Activated CD4-positive, alpha-beta T cell treated with anti-CD3 and anti-CD28 coated beads, Interleukin-2, Interleukin-6, amounts not matched to agents 100 ng/mL and 50 ng/mL, durations not matched to agents 16 hours and 8 hours (primary cell): ENCODE measurements around the gene ZNF701.
A peak's percentile ranks its signal among the peaks of the same experiment; 100 is the strongest.
"Not testable (repeated sequence)": the region's sequence is repeated elsewhere in the genome, so short reads cannot be mapped to it uniquely, and the experiment has no call there.

Experiments used
- DNase-seq: peaks from one replicate; pipeline ENCODE4 v3.0.0-alpha.2; 2020

ZNF701 gene

GRCh38 chr19:52567921-52568320, 2.2 kb upstream of the ZNF701 start:
- no peak for DNase-seq

GRCh38 chr19:52569638-52569999, 468 bp upstream of the ZNF701 start:
- DNase-seq: not testable (repeated sequence)

GRCh38 chr19:52584736-52585440, 14.8 kb downstream of the ZNF701 start:
- DNase-seq: no peak

- no peak for DNase-seq
Measured at GRCh38 chr19:52585604-52586003, 15.5 kb downstream of the ZNF701 start.

- DNase-seq: no peak
Measured at GRCh38 chr19:52590728-52591127, 20.6 kb downstream of the ZNF701 start.

- DNase-seq: no peak
Measured at GRCh38 chr19:52592301-52592700, 22.2 kb downstream of the ZNF701 start.

- not testable (repeated sequence) for DNase-seq
Measured at GRCh38 chr19:52593441-52593840, 23.4 kb downstream of the ZNF701 start.

- no peak for DNase-seq
Measured at GRCh38 chr19:52599241-52599640, 29.2 kb downstream of the ZNF701 start.

GRCh38 chr19:52600639-52601024, 30.5 kb downstream of the ZNF701 start:
- peak; percentile 0 for DNase-seq

- DNase-seq: peak; percentile 87
Measured at GRCh38 chr19:52601025-52601973, 31.2 kb downstream of the ZNF701 start.

GRCh38 chr19:52601974-52602366, 31.9 kb downstream of the ZNF701 start:
- DNase-seq: not testable (repeated sequence)

GRCh38 chr19:52602941-52603340, 32.9 kb downstream of the ZNF701 start:
- no peak for DNase-seq

GRCh38 chr19:52603558-52604207, 33.6 kb downstream of the ZNF701 start:
- no peak for DNase-seq

- no peak for DNase-seq
Measured at GRCh38 chr19:52613299-52613906, 43.3 kb downstream of the ZNF701 start.

GRCh38 chr19:52621376-52621775, 51.3 kb downstream of the ZNF701 start:
- DNase-seq: no peak

- no peak for DNase-seq
Measured at GRCh38 chr19:52622261-52622660, 52.2 kb downstream of the ZNF701 start.

- DNase-seq: no peak
Measured at GRCh38 chr19:52626915-52627314, 56.8 kb downstream of the ZNF701 start.

- not testable (repeated sequence) for DNase-seq
Measured at GRCh38 chr19:52627441-52627840, 57.4 kb downstream of the ZNF701 start.

- DNase-seq: no peak
Measured at GRCh38 chr19:52635786-52636570, 65.9 kb downstream of the ZNF701 start.
